Measurements from ENCODE around the gene XKR7. TPM values are rescaled to one million over a fixed set of nuclear protein-coding genes. Genes with fewer than 3 reads are reported as not detected.

XKR7 gene
- total RNA-seq, 1 experiment from 2014 or later: not detected

GRCh38 chr20:31968291-31969126, 558 bp downstream of the XKR7 start:
- Histone ChIP-seq H3K9me2 (replicated peaks; ENCODE audit: low read length) (no peaks in the 10 kb centered on the region), H3K4me2 (ENCODE audit: low read length) (no peak overlapping the region), H3K79me2 (ENCODE audit: low read length) (no peaks in the 10 kb centered on the region), H3K27me3 (ENCODE audit: low read length) (peaks cover 76% of the 10 kb centered on the region), H3K4me3 (ENCODE audit: low read length) (no peak overlapping the region), H3K4me1 (ENCODE audit: insufficient read depth, low read length) (no peaks in the 10 kb centered on the region), H3K36me3 (ENCODE audit: low read depth, low read length) (no peaks in the 10 kb centered on the region), H2AFZ (ENCODE audit: low read length) (no peak overlapping the region), H3K9ac (ENCODE audit: low read length) (no peak overlapping the region), H3F3A (ENCODE audit: low read length, unreplicated experiment) (no peaks in the 10 kb centered on the region), H3K27ac (ENCODE audit: low read length) (no peak overlapping the region), H4K20me1 (ENCODE audit: low read length) (no peaks in the 10 kb centered on the region), H3K9me3 (ENCODE audit: low read length) (no peaks in the 10 kb centered on the region)
- BruUV-seq (replicated peaks): no TSS peak
- ChIA-PET POLR2A (ENCODE audit: unreplicated experiment) (no interaction called here), CTCF (no interaction called here)
- ATAC-seq: peak; percentile 68
- peak; percentile 61 for DNase-seq
- intact Hi-C loops (cut with micrococcal nuclease): no loop called here
- TF ChIP-seq EZH2 (IDR thresholded peaks at IDR 0.05; ENCODE audit: low read length, unreplicated experiment) (no peak), EZH2phosphoT487 (IDR thresholded peaks at IDR 0.05; ENCODE audit: borderline replicate concordance, low read length) (no peak)
- TF ChIP-seq, protein P1, sequence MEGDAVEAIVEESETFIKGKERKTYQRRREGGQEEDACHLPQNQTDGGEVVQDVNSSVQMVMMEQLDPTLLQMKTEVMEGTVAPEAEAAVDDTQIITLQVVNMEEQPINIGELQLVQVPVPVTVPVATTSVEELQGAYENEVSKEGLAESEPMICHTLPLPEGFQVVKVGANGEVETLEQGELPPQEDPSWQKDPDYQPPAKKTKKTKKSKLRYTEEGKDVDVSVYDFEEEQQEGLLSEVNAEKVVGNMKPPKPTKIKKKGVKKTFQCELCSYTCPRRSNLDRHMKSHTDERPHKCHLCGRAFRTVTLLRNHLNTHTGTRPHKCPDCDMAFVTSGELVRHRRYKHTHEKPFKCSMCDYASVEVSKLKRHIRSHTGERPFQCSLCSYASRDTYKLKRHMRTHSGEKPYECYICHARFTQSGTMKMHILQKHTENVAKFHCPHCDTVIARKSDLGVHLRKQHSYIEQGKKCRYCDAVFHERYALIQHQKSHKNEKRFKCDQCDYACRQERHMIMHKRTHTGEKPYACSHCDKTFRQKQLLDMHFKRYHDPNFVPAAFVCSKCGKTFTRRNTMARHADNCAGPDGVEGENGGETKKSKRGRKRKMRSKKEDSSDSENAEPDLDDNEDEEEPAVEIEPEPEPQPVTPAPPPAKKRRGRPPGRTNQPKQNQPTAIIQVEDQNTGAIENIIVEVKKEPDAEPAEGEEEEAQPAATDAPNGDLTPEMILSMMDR (conservative IDR thresholded peaks at IDR 0.05; ENCODE audit: low read depth, low read length): no peak

DNA sequence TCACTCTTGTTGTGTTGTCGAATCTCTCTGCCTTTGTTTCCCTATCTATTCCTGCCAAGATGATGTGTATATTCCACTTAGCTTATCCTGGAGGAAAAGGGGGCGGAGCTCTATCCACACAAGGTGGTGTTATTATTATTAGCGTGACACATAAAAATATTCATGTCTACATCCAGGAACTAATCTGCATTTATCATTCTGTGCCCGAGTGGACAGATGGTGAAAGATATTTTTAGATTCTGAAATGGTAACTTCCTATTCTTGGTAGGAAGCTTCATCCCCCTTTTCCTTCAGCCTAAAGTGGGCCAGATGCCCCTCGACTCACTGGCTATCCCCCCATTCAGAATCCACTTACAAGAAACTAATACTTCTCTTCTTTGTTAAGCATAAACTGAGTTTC, 2.0 kb downstream of the XKR7 start:
- CTCF ChIA-PET: no interaction called here
- Histone ChIP-seq H3K4me1 (ENCODE audit: insufficient read depth, low read length) (no peaks in the 10 kb centered on the region), H3K9me2 (replicated peaks; ENCODE audit: low read length) (no peaks in the 10 kb centered on the region), H3K4me2 (ENCODE audit: low read length) (no peak overlapping the region), H3K9ac (ENCODE audit: low read length) (no peak overlapping the region), H3F3A (ENCODE audit: low read length, unreplicated experiment) (no peaks in the 10 kb centered on the region), H3K36me3 (ENCODE audit: low read depth, low read length) (no peaks in the 10 kb centered on the region), H3K9me3 (ENCODE audit: low read length) (no peaks in the 10 kb centered on the region), H3K27me3 (ENCODE audit: low read length) (peaks cover 71% of the 10 kb centered on the region), H3K79me2 (ENCODE audit: low read length) (no peaks in the 10 kb centered on the region), H3K27ac (ENCODE audit: low read length) (no peak overlapping the region), H4K20me1 (ENCODE audit: low read length) (no peaks in the 10 kb centered on the region), H2AFZ (ENCODE audit: low read length) (no peak overlapping the region), H3K4me3 (ENCODE audit: low read length) (no peak overlapping the region)
- no TSS peak for BruUV-seq (replicated peaks)
- no peak for TF ChIP-seq EZH2phosphoT487 (IDR thresholded peaks at IDR 0.05; ENCODE audit: borderline replicate concordance, low read length)
- TF ChIP-seq, protein P1 (conservative IDR thresholded peaks at IDR 0.05; ENCODE audit: low read depth, low read length): no peak
- no peak for TF ChIP-seq EZH2 (IDR thresholded peaks at IDR 0.05; ENCODE audit: low read length, unreplicated experiment)
- POLR2A ChIA-PET (ENCODE audit: unreplicated experiment): no interaction called here
- ATAC-seq (no peak), DNase-seq (no peak)
- intact Hi-C loops (cut with micrococcal nuclease): no loop called here

GRCh38 chr20:31972471-31973021, 4.6 kb downstream of the XKR7 start:
- no peak overlapping the region for H3K27ac ChIP-seq (ENCODE audit: low read length)
- H2AFZ ChIP-seq (ENCODE audit: low read length): no peak overlapping the region
- no TSS peak for BruUV-seq (replicated peaks)
- H3K4me2 ChIP-seq (ENCODE audit: low read length): no peak overlapping the region
- no peaks in the 10 kb centered on the region for H3K36me3 ChIP-seq (ENCODE audit: low read depth, low read length)
- H3K79me2 ChIP-seq (ENCODE audit: low read length): no peaks in the 10 kb centered on the region
- no peaks in the 10 kb centered on the region for H4K20me1 ChIP-seq (ENCODE audit: low read length)
- no peaks in the 10 kb centered on the region for H3K9me3 ChIP-seq (ENCODE audit: low read length)
- H3F3A ChIP-seq (ENCODE audit: low read length, unreplicated experiment): no peaks in the 10 kb centered on the region
- TF ChIP-seq, protein P1 (conservative IDR thresholded peaks at IDR 0.05; ENCODE audit: low read depth, low read length): no peak
- TF ChIP-seq EZH2 (IDR thresholded peaks at IDR 0.05; ENCODE audit: low read length, unreplicated experiment): no peak
- TF ChIP-seq EZH2phosphoT487 (IDR thresholded peaks at IDR 0.05; ENCODE audit: borderline replicate concordance, low read length): no peak
- no peak for ATAC-seq
- peaks cover 60% of the 10 kb centered on the region for H3K27me3 ChIP-seq (ENCODE audit: low read length)
- CTCF ChIA-PET: no interaction called here
- H3K9me2 ChIP-seq (replicated peaks; ENCODE audit: low read length): no peaks in the 10 kb centered on the region
- intact Hi-C loops (cut with micrococcal nuclease): no loop called here
- H3K4me1 ChIP-seq (ENCODE audit: insufficient read depth, low read length): no peaks in the 10 kb centered on the region
- H3K9ac ChIP-seq (ENCODE audit: low read length): no peak overlapping the region
- POLR2A ChIA-PET (ENCODE audit: unreplicated experiment): no interaction called here
- H3K4me3 ChIP-seq (ENCODE audit: low read length): no peak overlapping the region
- DNase-seq: no peak

Data from PC-3 (cell line).